Dermis blood vessel endothelial cell (primary cell): ENCODE results near the gene STRN4. TPM values are rescaled to one million over a fixed set of nuclear protein-coding genes. Genes with fewer than 3 reads are reported as not detected.

Experiments used
- DNase-seq: peaks from one replicate; pipeline ENCODE4 v3.0.0; 2010
- total RNA-seq: library from RNA; depleted of rRNA; stranded (reverse); fragments of >200 nt; gene quantifications from 2 replicates; pipeline ENCODE4 v1.2.3, GENCODE V29; 2014

Gene STRN4
- total RNA-seq, 1 donor from 2014 or later, result 90.9 TPM

- no peak for DNase-seq
Observed at GRCh38 chr19:46742926-46743480, 3.2 kb downstream of the STRN4 start.

- no peak for DNase-seq
Observed at GRCh38 chr19:46741447-46741846, 4.8 kb downstream of the STRN4 start.

- no peak for DNase-seq
Observed at GRCh38 chr19:46739290-46739771, 6.9 kb downstream of the STRN4 start.

- DNase-seq, result no peak
Observed at GRCh38 chr19:46737761-46738171, 8.5 kb downstream of the STRN4 start.

- no peak for DNase-seq
Observed at GRCh38 chr19:46737298-46737654, 9.0 kb downstream of the STRN4 start.

GRCh38 chr19:46736531-46737297, 9.5 kb downstream of the STRN4 start:
- no peak for DNase-seq

GRCh38 chr19:46733690-46734292, 12.5 kb downstream of the STRN4 start:
- DNase-seq, result no peak

- DNase-seq, result peak; percentile 56
Observed at GRCh38 chr19:46732966-46733689, 13.1 kb downstream of the STRN4 start.

GRCh38 chr19:46732172-46732938, 13.9 kb downstream of the STRN4 start:
- no peak for DNase-seq

GRCh38 chr19:46731584-46731983, 14.7 kb downstream of the STRN4 start:
- DNase-seq, result no peak

GRCh38 chr19:46731007-46731501, 15.2 kb downstream of the STRN4 start:
- DNase-seq, result peak; percentile 91

GRCh38 chr19:46730595-46730994, 15.7 kb downstream of the STRN4 start:
- no peak for DNase-seq

- no peak for DNase-seq
Observed at GRCh38 chr19:46730187-46730586, 16.1 kb downstream of the STRN4 start.

- no peak for DNase-seq
Observed at GRCh38 chr19:46729696-46730095, 16.6 kb downstream of the STRN4 start.

- peak; percentile 94 for DNase-seq
Observed at GRCh38 chr19:46728693-46729339, 17.4 kb downstream of the STRN4 start.

GRCh38 chr19:46728208-46728607, 18.0 kb downstream of the STRN4 start:
- peak; percentile 94 for DNase-seq

GRCh38 chr19:46727757-46728156, 18.5 kb downstream of the STRN4 start:
- no peak for DNase-seq

- DNase-seq, result peak; percentile 69
Observed at GRCh38 chr19:46726971-46727501, 19.2 kb downstream of the STRN4 start.

GRCh38 chr19:46726551-46726950, 19.7 kb downstream of the STRN4 start:
- no peak for DNase-seq

GRCh38 chr19:46725859-46726393, 20.3 kb downstream of the STRN4 start:
- DNase-seq, result no peak
